Measurements from ENCODE around the gene ROCK2. TPM values are rescaled to one million over a fixed set of nuclear protein-coding genes. Genes with fewer than 3 reads are reported as not detected.

ROCK2 gene
- total RNA-seq, 4 donors from 2014 or later = 90.0 to 119 (median 101) TPM

DNA sequence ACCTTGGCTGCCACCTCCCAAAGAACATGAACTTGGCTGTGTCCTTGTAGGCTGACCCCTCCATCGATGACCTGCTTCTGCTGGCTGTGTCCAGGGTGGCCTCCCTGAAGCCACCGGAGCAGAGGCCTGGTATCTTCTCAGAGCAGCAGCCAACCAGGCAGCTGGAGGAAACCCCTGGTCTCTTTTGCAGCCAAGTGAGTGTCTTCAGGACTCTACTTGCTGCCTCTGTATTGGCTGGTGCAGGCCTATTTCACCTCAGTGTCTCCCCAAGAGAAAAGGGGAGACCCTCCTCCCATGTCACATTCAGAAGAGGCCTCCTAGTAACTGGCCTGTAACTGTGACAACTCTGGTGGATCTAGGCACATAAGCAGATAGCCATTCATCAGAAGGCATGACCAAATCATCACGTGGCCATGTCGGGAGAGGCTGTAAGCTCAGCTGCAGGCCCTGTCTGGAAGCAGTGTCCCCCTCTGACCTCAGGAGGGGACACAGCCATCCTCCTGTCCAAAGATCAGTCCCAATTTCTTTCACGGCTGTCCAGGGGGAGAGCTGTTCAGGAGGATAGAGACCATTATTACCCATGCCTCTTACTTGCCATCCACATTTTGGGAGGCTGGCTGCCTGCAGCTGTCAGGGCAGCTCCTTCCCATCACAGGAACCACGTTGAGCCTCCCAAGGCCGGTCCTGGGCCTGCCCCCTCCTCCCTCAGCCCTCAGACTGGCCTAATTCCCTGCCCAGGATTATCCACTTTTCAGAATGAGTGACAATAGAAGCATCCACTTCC, 20.9 kb upstream of the ROCK2 start:
- 66% methylated on average over 5 of the region's 7 CpGs for WGBS
- no peak overlapping the region for H3K27ac ChIP-seq (replicated peaks in 1 of 4)
- intact Hi-C loops (cut with DNase I) = no loop called here
- H3K4me1 ChIP-seq = peaks cover 11 to 26% (median 24%) of the 10 kb centered on the region in 4 donors
- no peaks in the 10 kb centered on the region for H3K9me3 ChIP-seq
- H3K4me3 ChIP-seq = no peak overlapping the region
- H3K36me3 ChIP-seq = no peaks in the 10 kb centered on the region
- DNase-seq (ENCODE audit: extremely low spot score) = no peak
- no peaks in the 10 kb centered on the region for H3K27me3 ChIP-seq
- TF ChIP-seq POLR2AphosphoS5 (IDR thresholded peaks at IDR 0.05) (no peak), EP300 (IDR thresholded peaks at IDR 0.05) (no peak), POLR2A (IDR thresholded peaks at IDR 0.05; ENCODE audit: low read depth) (no peak)
- TF ChIP-seq, protein P1, sequence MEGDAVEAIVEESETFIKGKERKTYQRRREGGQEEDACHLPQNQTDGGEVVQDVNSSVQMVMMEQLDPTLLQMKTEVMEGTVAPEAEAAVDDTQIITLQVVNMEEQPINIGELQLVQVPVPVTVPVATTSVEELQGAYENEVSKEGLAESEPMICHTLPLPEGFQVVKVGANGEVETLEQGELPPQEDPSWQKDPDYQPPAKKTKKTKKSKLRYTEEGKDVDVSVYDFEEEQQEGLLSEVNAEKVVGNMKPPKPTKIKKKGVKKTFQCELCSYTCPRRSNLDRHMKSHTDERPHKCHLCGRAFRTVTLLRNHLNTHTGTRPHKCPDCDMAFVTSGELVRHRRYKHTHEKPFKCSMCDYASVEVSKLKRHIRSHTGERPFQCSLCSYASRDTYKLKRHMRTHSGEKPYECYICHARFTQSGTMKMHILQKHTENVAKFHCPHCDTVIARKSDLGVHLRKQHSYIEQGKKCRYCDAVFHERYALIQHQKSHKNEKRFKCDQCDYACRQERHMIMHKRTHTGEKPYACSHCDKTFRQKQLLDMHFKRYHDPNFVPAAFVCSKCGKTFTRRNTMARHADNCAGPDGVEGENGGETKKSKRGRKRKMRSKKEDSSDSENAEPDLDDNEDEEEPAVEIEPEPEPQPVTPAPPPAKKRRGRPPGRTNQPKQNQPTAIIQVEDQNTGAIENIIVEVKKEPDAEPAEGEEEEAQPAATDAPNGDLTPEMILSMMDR (IDR thresholded peaks at IDR 0.05) = no peak

DNA sequence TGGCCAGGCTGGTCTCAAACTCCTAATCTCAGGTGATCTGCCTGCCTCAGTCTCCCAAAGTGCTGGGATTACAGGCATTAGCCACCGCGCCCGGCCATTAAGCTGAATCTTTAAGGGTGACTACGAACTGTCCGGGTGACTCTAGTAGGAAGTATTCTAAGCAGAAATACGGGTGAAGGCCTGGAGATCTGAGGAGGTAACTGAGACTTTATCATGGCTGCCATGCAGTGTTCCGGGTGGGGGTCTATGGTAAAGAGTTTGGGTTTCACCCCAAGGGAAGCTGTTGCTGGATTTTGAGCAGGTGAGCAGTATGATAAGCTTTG, 20.1 kb upstream of the ROCK2 start:
- TF ChIP-seq POLR2A (IDR thresholded peaks at IDR 0.05; ENCODE audit: low read depth) = no peak
- TF ChIP-seq, protein P1 (IDR thresholded peaks at IDR 0.05) = no peak
- no peak for TF ChIP-seq POLR2AphosphoS5 (IDR thresholded peaks at IDR 0.05)
- TF ChIP-seq EP300 (IDR thresholded peaks at IDR 0.05) = no peak
- no peak for DNase-seq (ENCODE audit: extremely low spot score)
- WGBS = 95% methylated on average over 7 of the region's 7 CpGs
- Histone ChIP-seq H3K4me3 (no peak overlapping the region), H3K36me3 (no peaks in the 10 kb centered on the region), H3K27me3 (no peaks in the 10 kb centered on the region), H3K4me1 (peaks cover 11 to 28% (median 24%) of the 10 kb centered on the region in 4 donors), H3K9me3 (no peaks in the 10 kb centered on the region), H3K27ac (replicated peaks in 1 of 4) (no peak overlapping the region)
- intact Hi-C loops (cut with DNase I) = no loop called here

DNA sequence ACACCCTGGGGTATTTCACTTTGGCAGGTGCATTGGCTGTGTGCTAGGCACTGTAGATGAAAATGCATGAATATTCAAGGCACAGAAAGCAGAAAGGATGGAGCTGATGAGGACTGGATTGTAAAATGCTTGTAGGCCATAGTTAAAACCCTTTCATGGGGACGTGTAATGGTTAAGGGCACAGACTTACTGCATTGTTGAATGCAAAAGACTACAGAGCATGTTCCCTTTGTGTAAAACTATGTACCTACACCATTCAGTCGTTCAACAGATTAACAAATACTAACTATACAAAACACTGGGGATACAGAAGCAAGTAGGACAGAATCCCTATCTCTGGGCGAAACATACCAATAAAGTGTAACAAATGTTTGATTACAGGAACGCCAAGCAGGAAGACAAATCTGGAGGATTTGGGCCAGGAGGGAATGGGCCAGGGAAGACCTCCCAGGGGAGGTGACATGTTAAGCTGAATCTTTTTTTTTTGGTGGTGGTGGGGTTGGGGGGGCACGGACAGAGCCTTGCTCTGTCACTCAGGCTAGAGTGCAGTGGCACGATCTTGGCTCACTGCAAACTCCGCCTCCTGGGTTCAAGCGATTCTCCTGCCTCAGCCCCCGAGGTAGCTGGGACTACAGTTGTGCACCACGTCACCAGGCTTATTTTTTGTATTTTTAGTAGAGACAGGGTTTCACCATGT, 19.6 kb upstream of the ROCK2 start:
- intact Hi-C loops (cut with DNase I) = no loop called here
- Histone ChIP-seq H3K4me1 (peaks cover 11 to 27% (median 23%) of the 10 kb centered on the region in 4 donors), H3K27me3 (no peaks in the 10 kb centered on the region), H3K9me3 (no peaks in the 10 kb centered on the region), H3K4me3 (no peak overlapping the region), H3K36me3 (no peaks in the 10 kb centered on the region), H3K27ac (replicated peaks in 1 of 4) (no peak overlapping the region)
- no peak for DNase-seq (ENCODE audit: extremely low spot score)
- TF ChIP-seq EP300 (IDR thresholded peaks at IDR 0.05) (no peak), POLR2A (IDR thresholded peaks at IDR 0.05; ENCODE audit: low read depth) (no peak), POLR2AphosphoS5 (IDR thresholded peaks at IDR 0.05) (no peak)
- TF ChIP-seq, protein P1 (IDR thresholded peaks at IDR 0.05) = no peak
- 94% methylated on average over 10 of the region's 10 CpGs for WGBS

DNA sequence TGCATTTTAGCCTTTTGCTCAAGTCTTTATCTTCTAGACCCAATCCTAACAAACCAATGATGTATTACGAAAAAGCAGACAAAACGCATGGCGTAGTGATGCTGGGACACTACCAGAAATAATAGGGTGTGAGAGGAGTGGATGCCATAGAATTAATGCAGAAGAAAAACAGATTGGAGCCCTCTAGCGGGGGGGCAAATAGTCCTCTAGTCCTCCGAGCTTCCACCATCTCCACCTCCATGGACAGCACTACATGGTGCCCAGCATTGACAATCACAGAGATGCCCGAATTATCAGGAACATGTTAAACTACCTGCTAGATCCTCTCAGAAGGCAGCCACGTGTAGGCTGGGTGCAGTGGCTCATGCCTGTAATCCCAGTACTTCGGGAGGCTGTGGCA, 15.4 kb upstream of the ROCK2 start:
- TF ChIP-seq POLR2AphosphoS5 (IDR thresholded peaks at IDR 0.05) = no peak
- TF ChIP-seq, protein P1 (IDR thresholded peaks at IDR 0.05) = no peak
- no peak for TF ChIP-seq EP300 (IDR thresholded peaks at IDR 0.05)
- no peak for TF ChIP-seq POLR2A (IDR thresholded peaks at IDR 0.05; ENCODE audit: low read depth)
- no peak overlapping the region for H3K27ac ChIP-seq (replicated peaks in 1 of 4)
- intact Hi-C loops (cut with DNase I) = no loop called here
- H3K27me3 ChIP-seq = no peaks in the 10 kb centered on the region
- peaks cover 13 to 23% (median 14%) of the 10 kb centered on the region in 4 donors for H3K4me1 ChIP-seq
- H3K36me3 ChIP-seq = no peaks in the 10 kb centered on the region
- peak; percentile 47 for DNase-seq (ENCODE audit: extremely low spot score)
- H3K4me3 ChIP-seq = no peak overlapping the region
- 89% methylated on average over 8 of the region's 8 CpGs for WGBS
- no peaks in the 10 kb centered on the region for H3K9me3 ChIP-seq
